Choroid plexus epithelial cell (primary cell): Measurements from ENCODE around the gene PMS2.
A peak's percentile ranks its signal among the peaks of the same experiment; 100 is the strongest.
"Not testable (repeated sequence)": the region's sequence is repeated elsewhere in the genome, so short reads cannot be mapped to it uniquely, and the experiment has no call there.

ENCODE experiments used
- DNase-seq: peaks from one replicate; pipeline ENCODE4 v3.0.0-alpha.2; 2010; ENCODE audit warnings: low read depth
- H3K4me3 ChIP-seq: 2 replicates; pipeline ENCODE4 v1.5.1; 2011; ENCODE audit warnings: low read depth, mild to moderate bottlenecking, control low read depth, low read length, moderate library complexity
- CTCF ChIP-seq: conservative IDR thresholded peaks from 2 replicates; pipeline ENCODE4 v1.5.1; 2011; ENCODE audit warnings: low read depth, mild to moderate bottlenecking, control low read depth, inconsistent platforms, low read length, moderate library complexity

The PMS2 gene

GRCh38 chr7:6008668-6009611, at the start of gene PMS2, which contains the start of gene AIMP2:
TSS of gene PMS2 (minus strand) at chr7:6009049. CDS start at chr7:6009019, 30 bp downstream.
TSS of gene AIMP2 (plus strand) at chr7:6009272. CDS start at chr7:6009364, 92 bp downstream.
- peak; percentile 20 for TF ChIP-seq CTCF
- peak; percentile 99 for DNase-seq
- H3K4me3 ChIP-seq, result peak within 1 kb of the TSS; percentile 91

- TF ChIP-seq CTCF, result no peak
- peak; percentile 8 for DNase-seq
- H3K4me3 ChIP-seq, result peak overlapping the region; percentile 88
These were observed 48.7 kb upstream of the PMS2 start for GRCh38 chr7:6057316-6058129.

- DNase-seq, result no peak
- H3K4me3 ChIP-seq, result no peak overlapping the region
- TF ChIP-seq CTCF, result no peak
These were observed 47.8 kb upstream of the PMS2 start for GRCh38 chr7:6056616-6057015.

- DNase-seq, H3K4me3 ChIP-seq: not testable (repeated sequence)
These were observed 42.3 kb upstream of the PMS2 start for GRCh38 chr7:6051185-6051584.

GRCh38 chr7:6049780-6050179, 40.9 kb upstream of the PMS2 start:
- H3K4me3 ChIP-seq, result no peak overlapping the region
- no peak for TF ChIP-seq CTCF
- no peak for DNase-seq

- TF ChIP-seq CTCF, result no peak
- DNase-seq, result no peak
- no peak overlapping the region for H3K4me3 ChIP-seq
These were observed 26.8 kb upstream of the PMS2 start for GRCh38 chr7:6035686-6036085.

- H3K4me3 ChIP-seq, result no peak overlapping the region
- DNase-seq, result no peak
- no peak for TF ChIP-seq CTCF
These were observed 26.3 kb upstream of the PMS2 start for GRCh38 chr7:6035165-6035564.
